Mucosa of gallbladder (tissue), 1 donor: Measurements from ENCODE around the gene SUN5. TPM values are rescaled to one million over a fixed set of nuclear protein-coding genes. Genes with fewer than 3 reads are reported as not detected.
"Not testable (repeated sequence)": the region's sequence is repeated elsewhere in the genome, so short reads cannot be mapped to it uniquely, and the experiment has no call there.

ENCODE experiments used
- DNase-seq: peaks from one replicate; pipeline ENCODE4 v3.0.0-alpha.2; 2020; ENCODE audit warnings: low spot score
- total RNA-seq: library from RNA; stranded (reverse); gene quantifications from one replicate; pipeline ENCODE4 v1.2.1, GENCODE V29; 2021
- donor health status: DM: no; HTN: no; CAD: no.

The SUN5 gene
- total RNA-seq, 1 donor from 2014 or later: not detected

DNA sequence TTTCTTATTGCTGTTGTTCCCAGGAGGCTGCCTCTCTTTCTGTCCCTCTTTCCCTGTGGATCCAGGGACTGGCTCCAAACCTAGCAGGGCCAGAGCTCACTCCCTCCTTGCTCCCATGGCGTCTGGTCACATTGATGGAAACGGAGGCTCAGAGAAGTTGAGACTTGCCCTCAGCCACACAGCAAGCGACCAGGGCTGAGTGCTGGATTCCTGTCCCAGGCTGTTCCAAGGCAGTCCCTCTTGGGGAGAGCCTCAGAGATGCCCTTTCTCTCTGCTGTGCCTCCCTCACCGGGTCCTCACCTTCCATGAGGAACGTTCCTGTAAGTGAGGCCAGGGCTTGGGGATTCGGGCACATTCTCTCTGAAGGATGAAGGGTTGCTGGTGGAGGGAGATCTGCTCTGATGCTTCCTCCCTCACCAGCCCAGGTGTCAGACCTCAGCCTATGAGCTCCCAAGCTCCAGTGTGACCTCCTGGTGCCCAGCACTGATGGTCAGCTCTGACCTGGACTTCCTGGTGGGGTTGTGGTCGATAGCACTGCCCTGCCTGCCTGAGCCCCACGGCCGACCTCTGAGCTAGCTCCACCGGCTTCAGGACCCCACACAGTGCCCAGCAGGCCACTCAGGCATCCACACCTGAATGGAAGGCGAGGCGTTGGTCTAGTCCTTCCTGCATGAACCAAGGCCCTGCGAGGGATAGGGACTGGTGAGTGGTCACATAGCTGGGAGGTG, 26.8 kb downstream of the SUN5 start:
- no peak for DNase-seq

DNA sequence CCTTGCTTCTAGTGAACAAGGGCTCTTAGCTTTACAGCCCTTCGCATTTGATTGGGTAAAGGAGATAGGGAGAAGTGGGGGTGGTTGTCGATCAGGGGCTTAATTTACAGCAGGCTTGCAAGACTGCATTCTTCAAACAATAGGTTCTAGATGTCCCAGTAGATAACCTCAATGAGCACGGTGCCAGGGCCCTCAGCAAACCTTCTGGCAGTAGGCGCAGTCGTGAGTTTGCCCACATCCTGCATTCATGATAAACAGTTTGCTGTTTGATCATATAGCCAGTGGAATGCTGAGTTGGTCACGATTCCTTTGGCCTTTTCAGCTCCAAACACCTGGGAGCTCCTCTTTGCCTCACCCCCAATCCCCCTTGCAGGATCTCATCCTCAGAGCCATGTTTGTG, 27.5 kb downstream of the SUN5 start:
- DNase-seq: no peak

DNA sequence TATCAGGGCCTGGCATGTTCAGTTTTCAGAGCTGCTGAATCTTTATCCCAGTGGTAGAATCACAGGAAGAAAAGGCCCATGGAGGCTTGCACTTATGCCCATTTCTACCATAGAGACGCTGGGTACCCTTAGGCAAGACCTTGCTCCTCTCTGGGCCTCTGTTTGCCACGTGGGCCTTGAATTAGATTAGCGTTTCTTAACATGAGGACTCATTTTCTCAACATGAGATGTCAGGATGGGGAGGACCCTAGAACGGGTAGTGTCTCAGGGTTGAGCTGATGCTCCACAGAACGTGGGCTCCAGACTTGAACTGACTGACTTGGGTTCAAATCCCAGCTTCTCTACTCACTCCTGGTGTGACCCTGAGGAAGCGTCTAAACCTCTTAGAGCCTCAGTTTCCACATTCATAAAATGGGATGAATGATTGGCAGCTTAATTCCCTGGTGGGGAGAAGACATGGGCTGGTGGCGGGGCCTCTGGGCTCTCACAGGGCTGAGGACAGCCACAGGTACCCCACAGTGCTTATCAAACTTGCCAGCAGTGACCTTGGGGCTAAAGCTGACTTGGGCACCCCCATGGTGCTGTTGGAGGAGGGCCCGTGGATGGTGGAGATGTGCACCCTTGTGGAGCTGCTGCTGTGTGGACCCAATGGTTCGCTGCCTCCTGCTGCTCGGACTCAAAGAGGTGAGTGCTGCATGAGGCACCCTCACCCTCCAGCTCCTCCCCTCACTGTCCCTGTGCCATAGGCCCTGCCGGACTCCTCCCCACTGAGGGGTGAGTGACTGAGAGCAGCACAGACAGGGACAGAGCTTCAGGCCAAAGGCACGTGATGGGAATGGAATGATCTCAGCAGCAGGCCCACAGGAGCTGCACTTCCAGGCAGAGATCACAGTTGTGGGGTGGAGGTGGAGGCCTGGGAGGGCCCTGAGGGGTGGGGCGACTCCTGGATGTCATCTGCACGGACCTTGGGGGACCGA, 28.2 kb downstream of the SUN5 start:
- no peak for DNase-seq

DNA sequence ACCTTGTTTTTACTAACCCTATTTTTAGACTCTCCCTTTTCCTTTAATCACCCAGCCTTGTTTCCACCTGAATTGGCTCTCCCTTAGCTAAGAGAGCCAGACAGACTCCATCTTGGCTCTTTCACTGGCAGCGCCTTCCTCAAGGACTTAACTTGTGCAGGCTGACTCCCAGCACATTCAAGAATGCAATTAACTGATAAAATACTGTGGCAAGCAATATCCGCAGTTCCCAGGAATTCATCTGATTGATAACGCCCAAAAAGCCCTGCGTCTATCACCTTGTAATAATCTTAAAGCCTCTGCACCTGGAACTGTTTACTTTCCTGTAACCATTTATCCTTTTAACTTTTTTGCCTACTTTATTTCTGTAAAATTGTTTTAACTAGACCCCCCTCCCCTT, 29.1 kb downstream of the SUN5 start:
- not testable (repeated sequence) for DNase-seq

GRCh38 chr20:32974204-32975064, 29.8 kb downstream of the SUN5 start:
- not testable (repeated sequence) for DNase-seq

DNA sequence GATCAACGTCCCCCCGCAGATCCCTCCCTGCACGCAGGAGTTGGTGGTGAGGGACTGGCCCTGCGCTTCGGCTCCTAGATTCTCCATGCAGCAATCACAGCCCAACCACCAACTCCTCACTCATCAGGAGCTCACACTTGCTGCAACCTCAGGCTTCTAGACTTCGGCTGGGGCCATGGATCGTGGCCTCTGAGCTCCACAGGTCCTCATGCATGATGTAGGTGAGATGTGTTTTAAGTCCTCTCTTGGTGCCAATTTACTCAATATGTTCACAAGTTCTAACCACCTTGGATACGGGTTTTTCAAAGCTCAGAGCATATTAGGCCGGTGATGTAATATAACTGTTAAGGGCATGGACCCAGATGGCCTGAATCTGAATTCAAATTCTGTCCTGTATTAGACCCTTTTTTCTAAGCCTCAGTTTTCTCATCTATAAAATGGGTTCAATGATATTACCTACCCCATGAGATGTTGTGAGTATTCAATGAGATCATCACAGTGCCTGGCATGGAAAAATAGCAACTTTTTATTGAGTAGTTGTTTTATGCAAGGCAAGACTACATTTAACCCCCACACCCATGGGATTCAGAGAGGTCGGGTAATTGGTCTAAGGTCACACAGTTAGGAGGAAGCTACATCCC, 31.0 kb downstream of the SUN5 start:
- DNase-seq: no peak

- DNase-seq: peak; percentile 24
Observed at GRCh38 chr20:32972181-32973076, 31.8 kb downstream of the SUN5 start.

DNA sequence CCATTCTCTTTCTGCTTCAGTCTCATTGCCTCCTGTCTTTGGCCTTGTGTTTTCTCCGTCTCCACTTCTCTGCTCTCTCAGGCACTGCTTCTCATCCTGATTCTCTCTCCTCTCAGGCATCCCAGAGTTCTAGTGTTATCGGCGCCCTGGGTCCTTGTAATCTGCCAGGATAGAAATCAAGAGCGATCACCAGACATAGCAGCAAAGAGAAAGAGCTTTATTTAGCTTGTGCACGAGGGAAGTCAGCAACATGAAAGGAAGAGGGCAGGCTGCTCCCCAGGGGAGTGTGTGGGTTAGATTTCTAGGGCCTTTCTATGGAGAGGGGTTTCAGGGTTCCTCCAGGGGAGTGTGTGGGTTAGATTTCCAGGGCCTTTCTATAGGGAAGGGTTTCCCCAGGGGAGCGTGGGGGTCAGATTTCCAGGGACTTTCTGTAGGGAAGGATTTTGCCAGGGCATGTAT, 32.5 kb downstream of the SUN5 start:
- DNase-seq: peak; percentile 5

- DNase-seq: peak; percentile 6
Observed at GRCh38 chr20:32970973-32971300, 33.3 kb downstream of the SUN5 start.

GRCh38 chr20:32970115-32970972, 33.9 kb downstream of the SUN5 start:
- DNase-seq: peak; percentile 1

- peak; percentile 8 for DNase-seq
Observed at GRCh38 chr20:32969356-32970114, 34.7 kb downstream of the SUN5 start.

GRCh38 chr20:32968478-32969241, 35.6 kb downstream of the SUN5 start:
- DNase-seq: peak; percentile 8

DNA sequence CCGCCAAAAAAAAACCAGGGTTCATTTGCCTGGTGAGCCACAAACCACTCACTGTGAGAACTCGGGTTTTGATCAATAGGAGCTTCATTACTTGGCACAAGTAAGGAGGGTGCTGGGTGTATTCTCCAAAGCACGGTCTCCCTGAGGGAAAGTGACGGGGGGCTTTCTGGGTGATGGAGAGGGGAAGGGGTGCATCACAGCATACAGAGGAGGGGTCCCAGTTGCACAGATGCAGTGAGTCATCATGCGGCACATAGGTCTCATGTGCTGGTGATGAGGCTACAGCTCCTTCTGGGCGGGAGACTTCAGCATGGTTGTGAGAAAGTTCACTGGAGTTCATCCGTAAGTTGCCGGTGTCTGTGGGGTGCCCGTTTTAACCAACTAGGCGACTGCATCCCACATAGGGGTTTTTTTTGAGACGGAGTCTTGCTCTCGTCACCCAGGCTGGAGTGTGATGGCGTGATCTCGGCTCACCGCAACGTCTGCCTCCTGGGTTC, 36.2 kb downstream of the SUN5 start:
- DNase-seq: peak; percentile 5

DNA sequence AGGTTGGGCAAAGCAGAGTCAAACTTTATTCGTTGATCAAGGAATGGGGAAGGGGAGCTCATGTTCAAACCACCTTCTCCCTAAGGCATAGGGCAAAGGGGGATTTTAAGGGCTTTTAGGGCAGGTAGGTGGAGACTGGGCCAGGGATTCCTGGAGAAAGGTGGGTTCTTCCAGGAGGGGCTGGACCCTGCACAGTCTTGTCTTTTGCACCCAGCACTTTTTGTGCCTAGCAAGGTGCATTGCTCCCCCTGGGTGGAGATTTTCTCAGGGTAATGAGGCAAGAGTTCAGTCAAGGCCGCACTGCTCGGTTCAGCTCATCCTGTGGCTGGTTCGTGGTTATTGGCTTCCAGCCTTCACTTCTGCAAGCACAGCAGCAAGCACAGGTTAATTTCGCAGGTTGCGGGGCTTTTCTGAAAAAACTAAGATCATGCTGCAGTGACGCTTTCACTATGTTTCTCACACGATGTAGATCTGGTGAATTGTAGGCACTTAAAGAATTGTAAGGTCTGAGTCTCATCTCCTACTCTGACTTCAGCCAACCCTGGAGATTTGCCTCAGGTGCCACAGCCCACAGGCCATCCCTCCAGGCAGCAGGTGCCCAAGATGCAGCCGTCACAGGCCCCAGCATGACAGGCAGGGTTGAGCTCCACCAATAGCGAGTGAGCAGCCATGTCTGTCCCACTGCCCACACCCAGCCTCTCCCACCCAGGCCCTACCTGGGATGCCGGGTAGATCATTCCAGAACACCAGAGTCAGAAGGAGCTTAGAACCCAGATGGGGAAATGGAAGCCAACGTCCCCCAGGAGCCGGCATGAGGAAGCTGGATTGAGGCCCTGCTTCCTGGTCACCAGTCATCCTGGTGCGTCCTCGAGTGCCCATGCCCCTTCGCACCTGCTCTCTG, 37.1 kb downstream of the SUN5 start:
- DNase-seq: peak; percentile 9

DNA sequence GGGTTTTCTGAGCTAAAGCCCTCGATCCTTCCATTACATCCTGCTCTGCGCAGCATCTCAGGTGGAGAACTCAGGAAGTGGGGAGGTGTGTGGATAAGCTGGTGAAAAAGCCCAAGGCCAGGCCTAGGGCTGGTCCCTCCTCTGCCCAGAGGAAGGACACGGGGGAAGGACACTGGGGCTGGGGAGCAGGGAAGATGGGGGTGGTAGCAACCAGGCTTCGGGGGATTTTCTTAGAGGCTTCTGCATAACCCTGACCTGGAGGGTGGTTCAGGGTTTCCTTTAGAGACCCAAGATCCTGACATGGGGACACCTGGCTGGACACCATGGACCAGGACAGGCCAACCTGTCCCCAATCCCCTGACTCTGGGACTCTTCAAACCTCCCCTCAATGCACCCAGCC, 37.9 kb downstream of the SUN5 start:
- peak; percentile 6 for DNase-seq

- DNase-seq: peak; percentile 8
Observed at GRCh38 chr20:32965581-32966373, 38.5 kb downstream of the SUN5 start.
